ENCODE data around the gene RNLS. TPM values are rescaled to one million over a fixed set of nuclear protein-coding genes. Genes with fewer than 3 reads are reported as not detected.

The RNLS gene
- total RNA-seq, 1 donor from 2014 or later, result 3.7 TPM

DNA sequence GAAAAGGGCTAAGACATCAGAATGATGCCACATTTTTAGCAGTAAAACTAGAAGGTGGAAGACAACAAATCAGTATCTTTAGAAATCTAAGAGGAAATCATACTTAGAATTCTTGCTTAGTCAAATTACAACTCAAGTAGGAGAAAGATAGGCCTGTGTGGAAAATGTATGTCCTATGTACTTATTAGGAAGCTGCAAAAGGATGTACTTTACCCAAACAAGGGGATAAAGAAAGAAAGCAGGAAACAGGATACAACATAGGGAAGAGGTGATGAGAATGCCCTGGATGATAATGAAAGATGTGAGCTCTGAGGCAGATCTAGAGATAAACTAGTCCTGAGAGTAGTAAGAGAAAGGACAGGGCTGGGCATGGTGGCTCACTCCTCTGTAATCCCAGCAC, 54.9 kb downstream of the RNLS start:
- intact Hi-C loops (cut with DNase I), result no loop called here
- DNase-seq (no peak), ATAC-seq (no peak)
- no peaks in the 10 kb centered on the region for H3K9me3 ChIP-seq
- no peak overlapping the region for H3K27ac ChIP-seq
- TF ChIP-seq, protein P1, sequence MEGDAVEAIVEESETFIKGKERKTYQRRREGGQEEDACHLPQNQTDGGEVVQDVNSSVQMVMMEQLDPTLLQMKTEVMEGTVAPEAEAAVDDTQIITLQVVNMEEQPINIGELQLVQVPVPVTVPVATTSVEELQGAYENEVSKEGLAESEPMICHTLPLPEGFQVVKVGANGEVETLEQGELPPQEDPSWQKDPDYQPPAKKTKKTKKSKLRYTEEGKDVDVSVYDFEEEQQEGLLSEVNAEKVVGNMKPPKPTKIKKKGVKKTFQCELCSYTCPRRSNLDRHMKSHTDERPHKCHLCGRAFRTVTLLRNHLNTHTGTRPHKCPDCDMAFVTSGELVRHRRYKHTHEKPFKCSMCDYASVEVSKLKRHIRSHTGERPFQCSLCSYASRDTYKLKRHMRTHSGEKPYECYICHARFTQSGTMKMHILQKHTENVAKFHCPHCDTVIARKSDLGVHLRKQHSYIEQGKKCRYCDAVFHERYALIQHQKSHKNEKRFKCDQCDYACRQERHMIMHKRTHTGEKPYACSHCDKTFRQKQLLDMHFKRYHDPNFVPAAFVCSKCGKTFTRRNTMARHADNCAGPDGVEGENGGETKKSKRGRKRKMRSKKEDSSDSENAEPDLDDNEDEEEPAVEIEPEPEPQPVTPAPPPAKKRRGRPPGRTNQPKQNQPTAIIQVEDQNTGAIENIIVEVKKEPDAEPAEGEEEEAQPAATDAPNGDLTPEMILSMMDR (IDR thresholded peaks at IDR 0.05), result no peak
- no peaks in the 10 kb centered on the region for H3K4me1 ChIP-seq
- H3K27me3 ChIP-seq, result no peaks in the 10 kb centered on the region
- H3K4me3 ChIP-seq, result no peak overlapping the region
- H3K36me3 ChIP-seq, result no peaks in the 10 kb centered on the region

DNA sequence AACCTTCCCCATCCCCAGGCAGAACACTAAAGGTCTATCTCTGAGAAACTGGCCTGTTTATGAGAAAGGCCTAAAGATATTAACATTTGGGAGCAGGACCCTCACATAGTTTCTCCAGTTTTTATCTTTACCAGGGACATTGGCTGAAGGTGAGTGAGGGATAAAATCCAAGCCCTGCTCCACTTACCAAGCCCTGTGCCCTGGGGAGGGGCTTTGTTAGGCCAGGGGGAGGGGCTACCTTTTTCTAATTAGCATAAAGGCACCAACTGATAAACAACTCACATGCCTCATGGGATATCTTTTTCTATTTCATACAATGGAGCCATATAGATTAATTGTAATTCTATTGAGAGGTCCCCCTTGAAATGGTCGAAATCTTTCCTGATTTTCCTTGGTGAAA, 55.9 kb downstream of the RNLS start:
- H3K27ac ChIP-seq, result no peak overlapping the region
- H3K36me3 ChIP-seq, result no peaks in the 10 kb centered on the region
- no peak for ATAC-seq
- no peak overlapping the region for H3K4me3 ChIP-seq
- intact Hi-C loops (cut with DNase I), result no loop called here
- H3K9me3 ChIP-seq, result no peaks in the 10 kb centered on the region
- DNase-seq, result no peak
- no peaks in the 10 kb centered on the region for H3K27me3 ChIP-seq
- no peaks in the 10 kb centered on the region for H3K4me1 ChIP-seq
- TF ChIP-seq, protein P1 (IDR thresholded peaks at IDR 0.05), result no peak

DNA sequence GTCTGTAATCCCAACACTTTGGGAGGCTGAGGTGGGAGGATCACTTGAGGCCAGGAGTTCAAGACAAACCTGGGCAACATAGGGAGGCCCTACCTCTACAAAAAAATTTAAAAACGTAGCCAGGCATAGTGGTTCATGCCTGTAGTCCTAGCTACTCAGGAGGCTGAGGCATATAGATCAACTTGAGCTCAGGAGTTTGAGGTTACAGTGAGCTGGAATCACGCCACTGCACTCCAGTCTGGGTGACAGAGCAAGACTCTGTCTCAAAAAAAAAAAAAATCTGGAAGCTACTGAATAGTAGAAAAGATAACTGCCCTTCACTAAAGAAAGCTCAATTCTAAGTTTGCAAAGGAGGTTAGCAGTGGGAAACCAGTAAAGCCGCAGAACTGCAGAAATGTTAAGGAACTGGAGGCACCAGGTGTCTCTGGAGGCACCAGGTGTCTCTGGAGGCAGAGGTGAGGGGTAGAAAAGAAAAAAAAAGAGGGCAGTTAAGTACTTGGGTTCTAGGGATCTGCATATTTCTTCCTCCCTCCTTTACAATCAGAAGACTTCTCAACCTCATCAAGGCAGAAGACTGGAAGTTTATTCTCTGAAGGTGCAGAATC, 56.5 kb downstream of the RNLS start:
- H3K36me3 ChIP-seq, result no peaks in the 10 kb centered on the region
- H3K27me3 ChIP-seq, result no peaks in the 10 kb centered on the region
- ATAC-seq (no peak), DNase-seq (no peak)
- H3K4me1 ChIP-seq, result no peaks in the 10 kb centered on the region
- TF ChIP-seq, protein P1 (IDR thresholded peaks at IDR 0.05), result no peak
- intact Hi-C loops (cut with DNase I), result no loop called here
- H3K9me3 ChIP-seq, result no peaks in the 10 kb centered on the region
- no peak overlapping the region for H3K27ac ChIP-seq
- no peak overlapping the region for H3K4me3 ChIP-seq

DNA sequence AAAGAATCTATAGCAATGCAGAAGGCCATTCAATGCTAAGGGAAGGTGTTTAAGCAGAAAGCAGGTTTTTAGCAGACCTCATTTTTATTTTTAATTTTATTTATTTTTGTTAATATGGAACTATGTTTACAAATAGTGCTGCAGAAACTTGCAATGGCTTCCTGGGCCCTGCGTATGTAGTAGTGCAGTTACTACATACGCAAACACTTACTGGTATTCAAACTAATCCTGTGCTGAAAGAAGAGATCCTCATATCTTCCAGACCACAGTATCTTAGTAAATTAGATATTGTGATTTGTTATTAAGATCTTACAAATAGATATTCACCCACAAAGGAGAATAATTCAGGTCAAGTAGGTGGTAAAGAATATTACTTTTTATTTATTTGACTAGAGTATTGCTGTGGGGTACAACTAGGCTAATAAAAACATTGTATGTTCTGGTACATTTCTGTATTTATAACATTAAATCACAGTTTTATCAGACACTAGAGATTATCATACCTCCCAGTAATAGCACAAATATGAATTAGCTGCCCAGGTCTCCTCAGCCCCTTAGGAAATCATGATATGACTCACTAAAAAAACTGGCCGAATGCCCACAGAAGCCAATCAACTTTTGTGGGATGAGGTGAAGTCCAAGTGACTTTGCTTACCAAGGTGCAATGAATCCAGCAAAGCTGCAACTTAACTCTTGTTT, 57.6 kb downstream of the RNLS start:
- TF ChIP-seq, protein P1 (IDR thresholded peaks at IDR 0.05), result no peak
- intact Hi-C loops (cut with DNase I), result no loop called here
- Histone ChIP-seq H3K27me3 (no peaks in the 10 kb centered on the region), H3K9me3 (no peaks in the 10 kb centered on the region), H3K4me3 (no peak overlapping the region), H3K4me1 (no peaks in the 10 kb centered on the region), H3K36me3 (no peaks in the 10 kb centered on the region), H3K27ac (no peak overlapping the region)
- DNase-seq, result no peak
- ATAC-seq, result peak; percentile 32

DNA sequence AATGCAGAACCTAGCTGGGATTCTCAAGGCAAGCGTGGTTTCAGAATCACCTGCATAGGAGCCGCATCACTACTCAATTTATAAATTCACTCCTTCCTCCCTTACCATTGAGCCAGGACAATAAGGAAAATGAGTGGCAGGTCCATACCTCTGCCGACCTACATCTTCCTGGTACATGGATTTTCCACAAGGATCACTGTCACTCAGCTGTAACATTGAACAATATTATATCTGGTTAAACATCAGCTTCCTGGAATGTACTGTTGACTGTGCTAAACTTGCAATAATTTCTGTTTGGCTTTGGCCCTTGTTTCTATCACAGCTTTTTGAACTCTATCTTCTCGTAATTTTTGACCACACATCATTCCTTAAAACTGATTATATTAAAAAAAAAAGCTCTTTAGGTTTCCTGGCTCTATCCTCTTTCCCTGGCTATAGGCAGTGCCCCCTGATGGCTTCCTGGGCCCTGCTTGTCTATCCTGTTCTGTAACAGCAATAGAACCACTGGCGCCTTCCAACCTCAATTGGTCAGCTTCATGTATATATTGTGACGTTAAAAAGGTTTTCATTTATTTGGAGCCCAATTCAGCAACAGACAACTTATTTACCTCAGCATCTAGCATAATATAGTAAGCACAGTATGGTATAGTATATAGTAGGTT, 59.2 kb downstream of the RNLS start:
- Histone ChIP-seq H3K27ac (no peak overlapping the region), H3K4me3 (no peak overlapping the region), H3K36me3 (no peaks in the 10 kb centered on the region), H3K27me3 (no peaks in the 10 kb centered on the region), H3K9me3 (no peaks in the 10 kb centered on the region), H3K4me1 (no peaks in the 10 kb centered on the region)
- no peak for ATAC-seq
- TF ChIP-seq, protein P1 (IDR thresholded peaks at IDR 0.05), result no peak
- DNase-seq, result no peak
- intact Hi-C loops (cut with DNase I), result no loop called here
